Thyroid gland (tissue), 4 donors: ENCODE measurements around the gene HCRT.

Experiments
- CTCF ChIP-seq, 6 experiments: fragments of 200-600 bp in 3 of 6; fragments of 450-650 bp in 3 of 6; sonication (generic) in 3 of 6; IDR thresholded peaks; one replicate each; pipeline ENCODE4 v1.5.1; 2016 to 2019; ENCODE audit warnings: antibody characterized with exemption in 6 of 6, mild to moderate bottlenecking in 2 of 6, inconsistent platforms in 1 of 6, moderate library complexity in 1 of 6
- POLR2A ChIP-seq, 2 donors: fragments of 450-650 bp; IDR thresholded peaks; one replicate each; pipeline ENCODE4 v1.6.1; 2017; ENCODE audit warnings: antibody characterized with exemption in 2 of 2, mild to moderate bottlenecking in 2 of 2, moderate library complexity in 1 of 2

- TF ChIP-seq CTCF (IDR thresholded peaks at IDR 0.05) = no peak
- no peak for TF ChIP-seq POLR2A (IDR thresholded peaks at IDR 0.05)
Observed at GRCh38 chr17:42203354-42203753, 18.1 kb upstream of the HCRT start.
